ENCODE results near the gene DYNC1LI1.

- TF ChIP-seq CTCF (conservative IDR thresholded peaks at IDR 0.05 in 1 of 2, IDR thresholded peaks at IDR 0.05 in 1 of 2; ENCODE audit: low read depth in 1 of 2, low read length in 2 of 2) (no peak), EZH2 (IDR thresholded peaks at IDR 0.05; ENCODE audit: low read length, missing control alignments) (no peak)
Observed at GRCh38 chr3:32552013-32552412, 18.6 kb downstream of the DYNC1LI1 start.
